ENCODE measurements around the gene LY6G5B.

LY6G5B gene

GRCh38 chr6:31680226-31681134 lies 10.7 kb downstream of the LY6G5B start, which contains the start of gene LY6G5C:
LY6G5C (minus strand) TSS chr6:31681067; CDS start chr6:31680373, 694 bp downstream.
- H3K27ac Mint-ChIP-seq (ENCODE audit: low read depth), result peak within 1 kb of the TSS; percentile 86
- H3K4me3 Mint-ChIP-seq, result peak within 1 kb of the TSS; percentile 88
- no peaks in the 10 kb centered on the region for H3K9me3 Mint-ChIP-seq
- H3K36me3 Mint-ChIP-seq (ENCODE audit: insufficient read depth), result peaks cover 5% of the 10 kb centered on the region
- H3K27me3 Mint-ChIP-seq, result no peaks in the 10 kb centered on the region
- H3K4me1 Mint-ChIP-seq, result peaks cover 23% of the 10 kb centered on the region
- ATAC-seq (replicated peaks; ENCODE audit: extremely low read depth, poor library complexity, severe bottlenecking) (peak; percentile 62), DNase-seq (ENCODE audit: low spot score in 2 of 2) (peak in 1 of 2 donors; percentile 37)

- no peaks in the 10 kb centered on the region for H3K9me3 Mint-ChIP-seq
- DNase-seq (ENCODE audit: low spot score in 2 of 2), result no peak
- H3K4me3 Mint-ChIP-seq, result peak overlapping the region; percentile 88
- peak; percentile 49 for ATAC-seq (replicated peaks; ENCODE audit: extremely low read depth, poor library complexity, severe bottlenecking)
- no peaks in the 10 kb centered on the region for H3K27me3 Mint-ChIP-seq
- H3K36me3 Mint-ChIP-seq (ENCODE audit: insufficient read depth), result peaks cover 5% of the 10 kb centered on the region
- peak overlapping the region; percentile 86 for H3K27ac Mint-ChIP-seq (ENCODE audit: low read depth)
- H3K4me1 Mint-ChIP-seq, result peaks cover 23% of the 10 kb centered on the region
Observed at GRCh38 chr6:31681135-31681671, 11.4 kb downstream of the LY6G5B start.

- H3K36me3 Mint-ChIP-seq (ENCODE audit: insufficient read depth), result peaks cover 12% of the 10 kb centered on the region
- ATAC-seq (replicated peaks; ENCODE audit: extremely low read depth, poor library complexity, severe bottlenecking) (no peak), DNase-seq (ENCODE audit: low spot score in 2 of 2) (no peak)
- peak overlapping the region; percentile 36 for H3K4me3 Mint-ChIP-seq
- no peak overlapping the region for H3K27ac Mint-ChIP-seq (ENCODE audit: low read depth)
- H3K9me3 Mint-ChIP-seq, result no peaks in the 10 kb centered on the region
- peaks cover 23% of the 10 kb centered on the region for H3K4me1 Mint-ChIP-seq
- H3K27me3 Mint-ChIP-seq, result no peaks in the 10 kb centered on the region
Observed at GRCh38 chr6:31683591-31683990, 13.8 kb downstream of the LY6G5B start.

GRCh38 chr6:31686483-31686882 lies 16.7 kb downstream of the LY6G5B start:
- Mint-ChIP-seq H3K36me3 (ENCODE audit: insufficient read depth) (peaks cover 17% of the 10 kb centered on the region), H3K4me1 (peaks cover 2% of the 10 kb centered on the region), H3K9me3 (no peaks in the 10 kb centered on the region), H3K4me3 (no peak overlapping the region), H3K27me3 (no peaks in the 10 kb centered on the region), H3K27ac (ENCODE audit: low read depth) (no peak overlapping the region)
- DNase-seq (ENCODE audit: low spot score in 2 of 2) (no peak), ATAC-seq (replicated peaks; ENCODE audit: extremely low read depth, poor library complexity, severe bottlenecking) (no peak)

- Mint-ChIP-seq H3K27me3 (no peaks in the 10 kb centered on the region), H3K4me1 (no peaks in the 10 kb centered on the region), H3K9me3 (no peaks in the 10 kb centered on the region), H3K4me3 (no peak overlapping the region), H3K27ac (ENCODE audit: low read depth) (no peak overlapping the region), H3K36me3 (ENCODE audit: insufficient read depth) (peaks cover 21% of the 10 kb centered on the region)
- ATAC-seq (replicated peaks; ENCODE audit: extremely low read depth, poor library complexity, severe bottlenecking), result no peak
- DNase-seq (ENCODE audit: low spot score in 2 of 2), result no peak
Observed at GRCh38 chr6:31687321-31687720, 17.5 kb downstream of the LY6G5B start.

- H3K4me1 Mint-ChIP-seq, result no peaks in the 10 kb centered on the region
Observed at GRCh38 chr6:31687860-31688693, 18.3 kb downstream of the LY6G5B start.

GRCh38 chr6:31689249-31690110 lies 19.7 kb downstream of the LY6G5B start:
- DNase-seq (ENCODE audit: low spot score in 2 of 2) (no peak), ATAC-seq (replicated peaks; ENCODE audit: extremely low read depth, poor library complexity, severe bottlenecking) (no peak)
- Mint-ChIP-seq H3K4me1 (no peaks in the 10 kb centered on the region), H3K36me3 (ENCODE audit: insufficient read depth) (peaks cover 37% of the 10 kb centered on the region), H3K9me3 (no peaks in the 10 kb centered on the region), H3K27me3 (no peaks in the 10 kb centered on the region), H3K27ac (ENCODE audit: low read depth) (no peak overlapping the region), H3K4me3 (no peak overlapping the region)

More at GRCh38 chr6:31687860-31688693, 18.3 kb downstream of the LY6G5B start:
- Mint-ChIP-seq H3K27ac (ENCODE audit: low read depth) (peak overlapping the region; percentile 46), H3K27me3 (no peaks in the 10 kb centered on the region), H3K9me3 (no peaks in the 10 kb centered on the region), H3K36me3 (ENCODE audit: insufficient read depth) (peaks cover 26% of the 10 kb centered on the region), H3K4me3 (no peak overlapping the region)
- ATAC-seq (replicated peaks; ENCODE audit: extremely low read depth, poor library complexity, severe bottlenecking) (no peak), DNase-seq (ENCODE audit: low spot score in 2 of 2) (no peak)

GRCh38 chr6:31690231-31691077 lies 20.7 kb downstream of the LY6G5B start:
- Mint-ChIP-seq H3K4me3 (no peak overlapping the region), H3K4me1 (no peaks in the 10 kb centered on the region), H3K27ac (ENCODE audit: low read depth) (no peak overlapping the region), H3K27me3 (no peaks in the 10 kb centered on the region), H3K36me3 (ENCODE audit: insufficient read depth) (peaks cover 40% of the 10 kb centered on the region), H3K9me3 (no peaks in the 10 kb centered on the region)
- ATAC-seq (replicated peaks; ENCODE audit: extremely low read depth, poor library complexity, severe bottlenecking) (no peak), DNase-seq (ENCODE audit: low spot score in 2 of 2) (no peak)

GRCh38 chr6:31691078-31691463 lies 21.3 kb downstream of the LY6G5B start:
- DNase-seq (ENCODE audit: low spot score in 2 of 2) (no peak), ATAC-seq (replicated peaks; ENCODE audit: extremely low read depth, poor library complexity, severe bottlenecking) (no peak)
- Mint-ChIP-seq H3K27me3 (no peaks in the 10 kb centered on the region), H3K36me3 (ENCODE audit: insufficient read depth) (peaks cover 46% of the 10 kb centered on the region), H3K4me1 (no peaks in the 10 kb centered on the region), H3K27ac (ENCODE audit: low read depth) (no peak overlapping the region), H3K9me3 (no peaks in the 10 kb centered on the region), H3K4me3 (no peak overlapping the region)

- peaks cover under 1% of the 10 kb centered on the region for H3K4me1 Mint-ChIP-seq
- H3K9me3 Mint-ChIP-seq, result no peaks in the 10 kb centered on the region
- DNase-seq (ENCODE audit: low spot score in 2 of 2), result no peak
- no peak for ATAC-seq (replicated peaks; ENCODE audit: extremely low read depth, poor library complexity, severe bottlenecking)
- H3K27ac Mint-ChIP-seq (ENCODE audit: low read depth), result no peak overlapping the region
- H3K27me3 Mint-ChIP-seq, result no peaks in the 10 kb centered on the region
- H3K4me3 Mint-ChIP-seq, result no peak overlapping the region
- peaks cover 50% of the 10 kb centered on the region for H3K36me3 Mint-ChIP-seq (ENCODE audit: insufficient read depth)
Observed at GRCh38 chr6:31691564-31692108, 21.9 kb downstream of the LY6G5B start.

GRCh38 chr6:31692353-31692752 lies 22.6 kb downstream of the LY6G5B start:
- peaks cover 52% of the 10 kb centered on the region for H3K36me3 Mint-ChIP-seq (ENCODE audit: insufficient read depth)
- peaks cover 7% of the 10 kb centered on the region for H3K4me1 Mint-ChIP-seq

More at GRCh38 chr6:31692353-31692752, 22.6 kb downstream of the LY6G5B start:
- Mint-ChIP-seq H3K27ac (ENCODE audit: low read depth) (no peak overlapping the region), H3K27me3 (no peaks in the 10 kb centered on the region), H3K9me3 (no peaks in the 10 kb centered on the region), H3K4me3 (no peak overlapping the region)
- ATAC-seq (replicated peaks; ENCODE audit: extremely low read depth, poor library complexity, severe bottlenecking), result no peak
- DNase-seq (ENCODE audit: low spot score in 2 of 2), result no peak
